Neural cell (in vitro differentiated cells): ENCODE measurements around the gene IFI27. TPM values are rescaled to one million over a fixed set of nuclear protein-coding genes. Genes with fewer than 3 reads are reported as not detected.

ENCODE experiments used
- H2AFZ ChIP-seq: fragments of 200-600, 300-800 bp; sonication (generic), shearing (Covaris generic); 2 replicates; pipeline ENCODE4 v1.6.0; 2014; ENCODE audit warnings: low read depth, mild to moderate bottlenecking, antibody characterized with exemption, low read length, moderate library complexity
- H3F3A ChIP-seq: fragments of 200-600 bp; shearing (Covaris generic); 2 replicates; pipeline ENCODE4 v1.6.1; 2016; ENCODE audit warnings: mild to moderate bottlenecking, moderate library complexity, mixed read lengths, antibody characterized with exemption, low read length; ENCODE audit not compliant: insufficient read depth, poor library complexity, severe bottlenecking
- H3K27ac ChIP-seq: fragments of 200-600, 300-800 bp; sonication (generic), shearing (Covaris generic); 2 replicates; pipeline ENCODE4 v1.5.1; 2014; ENCODE audit warnings: mild to moderate bottlenecking, low read length, moderate library complexity
- H3K27me3 ChIP-seq: fragments of 300-800, 200-600 bp; sonication (generic), shearing (Covaris generic); 2 replicates; pipeline ENCODE4 v1.6.0; 2014; ENCODE audit warnings: mild to moderate bottlenecking, low read depth, low read length, moderate library complexity; ENCODE audit not compliant: insufficient read depth
- H3K36me3 ChIP-seq: fragments of 300-800, 200-600 bp; sonication (generic), shearing (Covaris generic); 2 replicates; pipeline ENCODE4 v1.5.1; 2014; ENCODE audit warnings: mild to moderate bottlenecking, antibody characterized with exemption, low read length, moderate library complexity; ENCODE audit not compliant: insufficient read depth
- H3K4me2 ChIP-seq: fragments of 300-800, 200-600 bp; sonication (generic), shearing (Covaris generic); 2 replicates; pipeline ENCODE4 v1.6.0; 2014; ENCODE audit warnings: mild to moderate bottlenecking, low read length
- H3K4me3 ChIP-seq: fragments of 300-800, 200-600 bp; sonication (generic), shearing (Covaris generic); 2 replicates; pipeline ENCODE4 v1.5.1; 2014; ENCODE audit warnings: mild to moderate bottlenecking, low read length, moderate library complexity
- H3K79me2 ChIP-seq: fragments of 200-600 bp; shearing (Covaris generic); replicated peaks from 2 replicates; pipeline ENCODE4 v1.6.0; 2014; ENCODE audit warnings: mild to moderate bottlenecking, low read length, moderate library complexity; ENCODE audit not compliant: insufficient read depth
- H3K9ac ChIP-seq: fragments of 300-800, 200-600 bp; sonication (generic), shearing (Covaris generic); 2 replicates; pipeline ENCODE4 v1.6.1; 2016; ENCODE audit warnings: mild to moderate bottlenecking, low read length, mixed read lengths
- H3K9me2 ChIP-seq: fragments of 200-600 bp; shearing (Covaris generic); 2 replicates; pipeline ENCODE4 v1.6.1; 2016; ENCODE audit warnings: mild to moderate bottlenecking, low read length, mixed read lengths; ENCODE audit not compliant: insufficient read depth
- H3K9me3 ChIP-seq: fragments of 200-600, 300-800 bp; sonication (generic), shearing (Covaris generic); 2 replicates; pipeline ENCODE4 v1.6.1; 2016; ENCODE audit warnings: mild to moderate bottlenecking, mixed run types, low read length, moderate library complexity, mixed read lengths
- H4K20me1 ChIP-seq: fragments of 200-600 bp; shearing (Covaris generic); 2 replicates; pipeline ENCODE4 v1.6.1; 2016; ENCODE audit warnings: mild to moderate bottlenecking, mixed run types; ENCODE audit not compliant: insufficient read depth
- EP300 ChIP-seq: fragments of 450-650 bp; conservative IDR thresholded peaks from 2 replicates; pipeline ENCODE4 v1.6.1; 2014; ENCODE audit warnings: antibody characterized with exemption, mild to moderate bottlenecking, moderate library complexity; ENCODE audit not compliant: poor library complexity, severe bottlenecking
- EZH2 ChIP-seq: fragments of 200-600, 300-800 bp; shearing (Covaris generic), sonication (generic); IDR thresholded peaks from 2 replicates; pipeline ENCODE4 v1.6.1; 2014; ENCODE audit warnings: antibody characterized with exemption, low read length, borderline replicate concordance, mild to moderate bottlenecking; ENCODE audit not compliant: insufficient read depth, poor library complexity, severe bottlenecking
- MXI1 ChIP-seq: fragments of 450-650 bp; conservative IDR thresholded peaks from 2 replicates; pipeline ENCODE4 v1.6.1; 2014; ENCODE audit warnings: antibody characterized with exemption, mild to moderate bottlenecking; ENCODE audit not compliant: poor library complexity, severe bottlenecking
- POLR2AphosphoS5 ChIP-seq: IDR thresholded peaks from 2 replicates; pipeline ENCODE4 v1.6.1; 2012
- RAD21 ChIP-seq: fragments of 450-650 bp; conservative IDR thresholded peaks from 2 replicates; pipeline ENCODE4 v1.6.1; 2014; ENCODE audit warnings: antibody characterized with exemption, mild to moderate bottlenecking, moderate library complexity
- SMC3 ChIP-seq: fragments of 450-650 bp; conservative IDR thresholded peaks from 2 replicates; pipeline ENCODE4 v1.6.1; 2014; ENCODE audit warnings: antibody characterized with exemption, mild to moderate bottlenecking, moderate library complexity; ENCODE audit not compliant: poor library complexity
- TAF1 ChIP-seq: IDR thresholded peaks from 2 replicates; pipeline ENCODE4 v1.6.1; 2012; ENCODE audit warnings: low read depth
- polyA plus RNA-seq: library from polyadenylated mRNA; depleted of rRNA; stranded (reverse); fragments of >200 nt; gene quantifications from 2 replicates; pipeline ENCODE4 v1.2.3, GENCODE V29; 2014
- TF ChIP-seq, protein P1 (sequence below): fragments of 450-650 bp; IDR thresholded peaks from 2 replicates; pipeline ENCODE4 v1.5.1; 2014; ENCODE audit warnings: antibody characterized with exemption, mild to moderate bottlenecking, moderate library complexity; ENCODE audit not compliant: poor library complexity, severe bottlenecking
- TF ChIP-seq, protein P2 (sequence below): IDR thresholded peaks from 2 replicates; pipeline ENCODE4 v1.6.1; 2012; ENCODE audit warnings: borderline replicate concordance

The IFI27 gene
- polyA plus RNA-seq, 1 donor from 2014 or later = 2.2 TPM

DNA sequence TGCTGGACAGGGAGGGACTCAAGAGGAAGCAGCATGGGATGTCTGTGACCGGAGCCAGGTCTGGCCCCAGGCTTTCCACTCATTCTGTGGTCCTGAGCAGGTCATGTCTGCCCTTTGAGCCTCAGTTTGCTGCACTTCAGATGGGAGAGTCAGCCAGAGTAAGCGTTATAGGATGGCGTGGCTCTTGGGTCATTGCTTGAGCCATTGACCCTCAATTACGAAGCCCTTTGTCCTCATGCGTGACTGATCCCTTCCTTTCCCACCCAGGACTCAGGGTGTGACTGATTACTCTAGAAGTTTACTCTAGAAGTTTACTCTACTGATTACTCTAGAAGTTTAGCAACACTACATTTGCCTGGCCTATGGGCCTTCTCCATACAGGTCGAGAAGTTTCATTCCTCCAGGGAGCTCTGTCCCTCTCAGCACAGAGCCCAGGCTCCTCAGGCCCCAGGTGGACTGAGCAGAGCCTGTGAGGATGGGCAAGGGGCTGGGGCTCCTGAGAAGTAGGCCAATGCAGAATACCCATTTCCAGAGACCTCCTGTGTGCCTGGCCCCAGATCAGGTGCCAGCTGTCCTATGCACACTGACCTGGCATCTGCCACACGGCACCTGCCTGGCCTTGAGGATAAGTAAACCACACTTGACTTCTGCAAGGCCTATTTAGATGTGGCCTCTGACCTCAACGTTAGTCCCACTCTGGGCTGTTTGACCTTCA lies 7.6 kb upstream of the IFI27 start:
- no peak overlapping the region for H3K4me2 ChIP-seq

DNA sequence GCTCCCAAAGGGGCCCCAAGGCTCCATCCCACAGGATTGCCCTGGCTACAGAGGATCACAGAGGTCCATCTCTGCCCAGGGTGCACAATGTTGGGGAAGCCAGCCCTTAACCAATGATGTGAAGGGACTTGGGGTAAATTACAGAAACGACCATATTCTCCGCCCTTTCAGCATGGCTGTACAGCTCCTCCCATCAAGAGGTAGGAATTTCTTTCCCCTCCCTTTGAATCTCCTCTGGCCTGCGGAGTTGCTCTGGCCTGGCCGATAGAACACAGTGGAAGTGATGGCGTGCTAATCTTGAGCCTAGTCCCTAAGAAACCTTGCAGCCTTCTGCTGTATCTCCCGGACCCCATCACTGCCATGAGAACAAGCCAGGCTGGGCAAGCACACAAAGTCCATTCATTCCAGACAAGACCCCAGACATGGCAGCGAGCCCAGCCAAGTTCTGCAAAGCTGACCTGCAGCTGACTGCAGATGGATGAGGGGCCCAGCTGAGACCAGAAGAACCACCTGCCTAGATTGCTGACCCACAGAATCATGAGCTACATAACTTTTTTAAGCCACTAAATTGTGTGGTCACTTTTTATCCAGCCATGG lies 6.9 kb upstream of the IFI27 start:
- Histone ChIP-seq H3K9me2 (no peaks in the 10 kb centered on the region), H3K27me3 (no peaks in the 10 kb centered on the region), H3K79me2 (no peaks in the 10 kb centered on the region), H2AFZ (no peak overlapping the region), H3K4me2 (no peak overlapping the region), H3K9me3 (no peaks in the 10 kb centered on the region), H3K27ac (no peak overlapping the region), H3K9ac (no peak overlapping the region), H4K20me1 (no peaks in the 10 kb centered on the region), H3K36me3 (no peaks in the 10 kb centered on the region), H3F3A (no peaks in the 10 kb centered on the region), H3K4me3 (no peak overlapping the region)
- TF ChIP-seq SMC3 = no peak
- no peak for TF ChIP-seq RAD21
- TF ChIP-seq EZH2 = no peak
- TF ChIP-seq, protein P1, sequence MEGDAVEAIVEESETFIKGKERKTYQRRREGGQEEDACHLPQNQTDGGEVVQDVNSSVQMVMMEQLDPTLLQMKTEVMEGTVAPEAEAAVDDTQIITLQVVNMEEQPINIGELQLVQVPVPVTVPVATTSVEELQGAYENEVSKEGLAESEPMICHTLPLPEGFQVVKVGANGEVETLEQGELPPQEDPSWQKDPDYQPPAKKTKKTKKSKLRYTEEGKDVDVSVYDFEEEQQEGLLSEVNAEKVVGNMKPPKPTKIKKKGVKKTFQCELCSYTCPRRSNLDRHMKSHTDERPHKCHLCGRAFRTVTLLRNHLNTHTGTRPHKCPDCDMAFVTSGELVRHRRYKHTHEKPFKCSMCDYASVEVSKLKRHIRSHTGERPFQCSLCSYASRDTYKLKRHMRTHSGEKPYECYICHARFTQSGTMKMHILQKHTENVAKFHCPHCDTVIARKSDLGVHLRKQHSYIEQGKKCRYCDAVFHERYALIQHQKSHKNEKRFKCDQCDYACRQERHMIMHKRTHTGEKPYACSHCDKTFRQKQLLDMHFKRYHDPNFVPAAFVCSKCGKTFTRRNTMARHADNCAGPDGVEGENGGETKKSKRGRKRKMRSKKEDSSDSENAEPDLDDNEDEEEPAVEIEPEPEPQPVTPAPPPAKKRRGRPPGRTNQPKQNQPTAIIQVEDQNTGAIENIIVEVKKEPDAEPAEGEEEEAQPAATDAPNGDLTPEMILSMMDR = no peak
- TF ChIP-seq MXI1 = no peak
- TF ChIP-seq, protein P2, sequence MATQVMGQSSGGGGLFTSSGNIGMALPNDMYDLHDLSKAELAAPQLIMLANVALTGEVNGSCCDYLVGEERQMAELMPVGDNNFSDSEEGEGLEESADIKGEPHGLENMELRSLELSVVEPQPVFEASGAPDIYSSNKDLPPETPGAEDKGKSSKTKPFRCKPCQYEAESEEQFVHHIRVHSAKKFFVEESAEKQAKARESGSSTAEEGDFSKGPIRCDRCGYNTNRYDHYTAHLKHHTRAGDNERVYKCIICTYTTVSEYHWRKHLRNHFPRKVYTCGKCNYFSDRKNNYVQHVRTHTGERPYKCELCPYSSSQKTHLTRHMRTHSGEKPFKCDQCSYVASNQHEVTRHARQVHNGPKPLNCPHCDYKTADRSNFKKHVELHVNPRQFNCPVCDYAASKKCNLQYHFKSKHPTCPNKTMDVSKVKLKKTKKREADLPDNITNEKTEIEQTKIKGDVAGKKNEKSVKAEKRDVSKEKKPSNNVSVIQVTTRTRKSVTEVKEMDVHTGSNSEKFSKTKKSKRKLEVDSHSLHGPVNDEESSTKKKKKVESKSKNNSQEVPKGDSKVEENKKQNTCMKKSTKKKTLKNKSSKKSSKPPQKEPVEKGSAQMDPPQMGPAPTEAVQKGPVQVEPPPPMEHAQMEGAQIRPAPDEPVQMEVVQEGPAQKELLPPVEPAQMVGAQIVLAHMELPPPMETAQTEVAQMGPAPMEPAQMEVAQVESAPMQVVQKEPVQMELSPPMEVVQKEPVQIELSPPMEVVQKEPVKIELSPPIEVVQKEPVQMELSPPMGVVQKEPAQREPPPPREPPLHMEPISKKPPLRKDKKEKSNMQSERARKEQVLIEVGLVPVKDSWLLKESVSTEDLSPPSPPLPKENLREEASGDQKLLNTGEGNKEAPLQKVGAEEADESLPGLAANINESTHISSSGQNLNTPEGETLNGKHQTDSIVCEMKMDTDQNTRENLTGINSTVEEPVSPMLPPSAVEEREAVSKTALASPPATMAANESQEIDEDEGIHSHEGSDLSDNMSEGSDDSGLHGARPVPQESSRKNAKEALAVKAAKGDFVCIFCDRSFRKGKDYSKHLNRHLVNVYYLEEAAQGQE = no peak
- no peak for TF ChIP-seq EP300
- TF ChIP-seq POLR2AphosphoS5 = no peak
- TF ChIP-seq TAF1 = no peak

More for the DNA sequence above, 7.6 kb upstream of the IFI27 start:
- no peaks in the 10 kb centered on the region for H3K27me3 ChIP-seq
- no peak overlapping the region for H2AFZ ChIP-seq
- H3K27ac ChIP-seq = no peak overlapping the region
- no peaks in the 10 kb centered on the region for H4K20me1 ChIP-seq
- H3K9me2 ChIP-seq = no peaks in the 10 kb centered on the region
- no peaks in the 10 kb centered on the region for H3K9me3 ChIP-seq
- TF ChIP-seq, protein P2 = no peak
- TF ChIP-seq SMC3 = no peak
- TF ChIP-seq MXI1 = no peak
- TF ChIP-seq RAD21 = no peak
- no peak for TF ChIP-seq TAF1
- TF ChIP-seq EZH2 = no peak
- no peak for TF ChIP-seq POLR2AphosphoS5
- H3K4me3 ChIP-seq = no peak overlapping the region
- H3K36me3 ChIP-seq = no peaks in the 10 kb centered on the region
- H3K79me2 ChIP-seq = no peaks in the 10 kb centered on the region
- H3F3A ChIP-seq = no peaks in the 10 kb centered on the region
- no peak overlapping the region for H3K9ac ChIP-seq
